ENCODE data around the gene MFSD2B. TPM values are rescaled to one million over a fixed set of nuclear protein-coding genes. Genes with fewer than 3 reads are reported as not detected.

Gene MFSD2B
- total and polyA plus RNA-seq, 7 experiments from 2014 or later, result 0.22 to 0.76 TPM; not detected in 5

DNA sequence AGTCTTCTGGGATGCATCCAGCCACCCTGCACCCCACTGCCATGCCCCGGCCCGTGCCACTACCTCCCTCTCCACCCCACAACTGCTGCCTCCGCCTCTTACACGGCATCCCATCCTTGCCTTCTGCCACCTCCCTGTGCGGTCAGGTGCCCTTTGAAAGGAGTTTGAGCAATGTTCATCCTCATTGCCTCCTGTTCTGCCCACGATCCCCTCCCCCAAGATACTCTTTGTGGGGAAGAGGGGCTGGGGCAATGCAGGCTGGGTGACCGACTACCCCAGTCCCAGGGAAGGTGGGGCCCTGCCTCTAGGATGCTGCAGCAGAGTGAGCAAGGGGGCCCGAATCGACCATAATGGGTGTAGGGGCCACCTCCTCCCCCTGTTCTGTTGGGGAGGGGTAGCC, 8.4 kb downstream of the MFSD2B start:
- no peak for ATAC-seq
- Mint-ChIP-seq H3K27ac (no peak overlapping the region), H3K36me3 (peaks cover 0 to 13% (median 5%) of the 10 kb centered on the region in 5 donors), H3K9me3 (no peaks in the 10 kb centered on the region), H3K4me3 (no peak overlapping the region), H3K4me1 (no peaks in the 10 kb centered on the region), H3K27me3 (peaks cover 0 to 8% (median 5%) of the 10 kb centered on the region in 5 donors)
- intact Hi-C loops (cut with micrococcal nuclease), result no loop called here
- no peak overlapping the region for H3K27ac ChIP-seq (ENCODE audit: low read depth, low read length)
- no peak overlapping the region for H3K4me3 ChIP-seq (ENCODE audit: low read length)
- CTCF ChIA-PET, result no interaction called here
- no peaks in the 10 kb centered on the region for H3K4me1 ChIP-seq (ENCODE audit: control insufficient read depth in 2 of 2, insufficient read depth in 2 of 2, low read length in 2 of 2)
- H3K27me3 ChIP-seq (ENCODE audit: control insufficient read depth in 2 of 2, insufficient read depth in 2 of 2, low read length in 2 of 2), result no peaks in the 10 kb centered on the region
- H3K36me3 ChIP-seq (ENCODE audit: control insufficient read depth in 2 of 3, insufficient read depth in 3 of 3, low read length in 3 of 3), result peaks cover 0 to 11% (median 0%) of the 10 kb centered on the region in 3 experiments
- POLR2A ChIA-PET, result no interaction called here
- no peaks in the 10 kb centered on the region for H3K9me3 ChIP-seq (ENCODE audit: control insufficient read depth in 2 of 3, low read length in 3 of 3)
- DNase-seq, result no peak

DNA sequence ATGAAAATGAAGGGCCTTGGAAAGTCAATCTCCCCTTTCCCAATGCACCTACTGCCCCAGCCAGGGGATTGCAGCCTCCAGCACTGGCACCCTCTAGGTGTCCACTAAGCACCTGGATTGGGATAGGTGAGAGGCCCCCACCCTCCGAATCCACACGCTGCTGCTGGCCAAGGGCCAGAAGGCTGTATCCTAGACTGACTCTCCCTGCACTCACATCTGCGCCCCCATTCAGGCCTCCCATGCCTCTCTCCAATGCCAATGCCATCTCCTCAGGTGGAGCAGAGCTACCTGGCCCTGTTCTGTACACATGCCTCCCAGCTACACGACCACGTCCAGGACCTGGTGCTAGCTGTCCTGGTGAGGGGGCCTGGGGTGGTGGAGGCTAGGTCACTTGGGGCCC, 9.8 kb downstream of the MFSD2B start:
- peaks cover 0 to 13% (median 11%) of the 10 kb centered on the region in 5 donors for H3K36me3 Mint-ChIP-seq
- peaks cover 0 to 23% (median 0%) of the 10 kb centered on the region in 3 experiments for H3K36me3 ChIP-seq (ENCODE audit: control insufficient read depth in 2 of 3, insufficient read depth in 3 of 3, low read length in 3 of 3)
- no peaks in the 10 kb centered on the region for H3K27me3 Mint-ChIP-seq
- H3K4me3 Mint-ChIP-seq, result no peak overlapping the region
- ChIA-PET CTCF (interaction anchor here (0.6 kb wide), 1 partner anchor 28 kb away, joined by 7 read pairs; no protein-coding TSS in a partner anchor), POLR2A (no interaction called here)
- intact Hi-C loops (cut with micrococcal nuclease), result no loop called here
- H3K9me3 Mint-ChIP-seq, result no peaks in the 10 kb centered on the region
- no peak overlapping the region for H3K4me3 ChIP-seq (ENCODE audit: low read length)
- no peak overlapping the region for H3K27ac Mint-ChIP-seq
- H3K27me3 ChIP-seq (ENCODE audit: control insufficient read depth in 2 of 2, insufficient read depth in 2 of 2, low read length in 2 of 2), result no peaks in the 10 kb centered on the region
- no peaks in the 10 kb centered on the region for H3K4me1 ChIP-seq (ENCODE audit: control insufficient read depth in 2 of 2, insufficient read depth in 2 of 2, low read length in 2 of 2)
- DNase-seq, result no peak
- ATAC-seq, result no peak
- H3K9me3 ChIP-seq (ENCODE audit: control insufficient read depth in 2 of 3, low read length in 3 of 3), result no peaks in the 10 kb centered on the region
- H3K4me1 Mint-ChIP-seq, result peaks cover 0 to 6% (median 0%) of the 10 kb centered on the region in 7 donors
- no peak overlapping the region for H3K27ac ChIP-seq (ENCODE audit: low read depth, low read length)

DNA sequence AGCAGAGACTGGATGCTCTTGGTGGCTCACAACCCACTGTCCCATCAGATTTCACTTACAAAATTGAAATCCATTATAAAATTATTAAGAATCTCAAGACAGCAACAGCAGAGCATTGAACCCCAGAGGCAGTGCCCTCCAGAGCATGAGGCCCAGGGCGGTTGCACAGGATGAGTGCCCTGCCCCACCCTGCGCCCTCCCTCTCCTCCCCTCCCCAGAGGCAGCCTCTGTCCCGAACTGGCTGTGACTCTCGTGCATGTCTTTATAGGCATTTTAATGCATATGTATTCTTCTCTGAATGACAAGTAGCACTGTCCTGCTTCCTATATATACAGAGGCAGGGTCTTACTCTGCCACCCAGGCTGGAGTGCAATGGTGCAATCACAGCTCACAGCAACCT, 10.4 kb downstream of the MFSD2B start:
- no peaks in the 10 kb centered on the region for H3K9me3 ChIP-seq (ENCODE audit: control insufficient read depth in 2 of 3, low read length in 3 of 3)
- Mint-ChIP-seq H3K27me3 (no peaks in the 10 kb centered on the region), H3K36me3 (peaks cover 0 to 14% (median 11%) of the 10 kb centered on the region in 5 donors), H3K4me3 (no peak overlapping the region), H3K4me1 (peaks cover 0 to 9% (median 0%) of the 10 kb centered on the region in 7 donors), H3K9me3 (no peaks in the 10 kb centered on the region), H3K27ac (no peak overlapping the region)
- ChIA-PET POLR2A (no interaction called here), CTCF (interaction anchor here (0.6 kb wide), 1 partner anchor 28 kb away, joined by 7 read pairs; no protein-coding TSS in a partner anchor)
- ATAC-seq, result no peak
- intact Hi-C loops (cut with micrococcal nuclease), result no loop called here
- peaks cover 0 to 29% (median 0%) of the 10 kb centered on the region in 3 experiments for H3K36me3 ChIP-seq (ENCODE audit: control insufficient read depth in 2 of 3, insufficient read depth in 3 of 3, low read length in 3 of 3)
- no peak overlapping the region for H3K4me3 ChIP-seq (ENCODE audit: low read length)
- H3K27me3 ChIP-seq (ENCODE audit: control insufficient read depth in 2 of 2, insufficient read depth in 2 of 2, low read length in 2 of 2), result no peaks in the 10 kb centered on the region
- no peak for DNase-seq
- H3K27ac ChIP-seq (ENCODE audit: low read depth, low read length), result no peak overlapping the region
- no peaks in the 10 kb centered on the region for H3K4me1 ChIP-seq (ENCODE audit: control insufficient read depth in 2 of 2, insufficient read depth in 2 of 2, low read length in 2 of 2)

DNA sequence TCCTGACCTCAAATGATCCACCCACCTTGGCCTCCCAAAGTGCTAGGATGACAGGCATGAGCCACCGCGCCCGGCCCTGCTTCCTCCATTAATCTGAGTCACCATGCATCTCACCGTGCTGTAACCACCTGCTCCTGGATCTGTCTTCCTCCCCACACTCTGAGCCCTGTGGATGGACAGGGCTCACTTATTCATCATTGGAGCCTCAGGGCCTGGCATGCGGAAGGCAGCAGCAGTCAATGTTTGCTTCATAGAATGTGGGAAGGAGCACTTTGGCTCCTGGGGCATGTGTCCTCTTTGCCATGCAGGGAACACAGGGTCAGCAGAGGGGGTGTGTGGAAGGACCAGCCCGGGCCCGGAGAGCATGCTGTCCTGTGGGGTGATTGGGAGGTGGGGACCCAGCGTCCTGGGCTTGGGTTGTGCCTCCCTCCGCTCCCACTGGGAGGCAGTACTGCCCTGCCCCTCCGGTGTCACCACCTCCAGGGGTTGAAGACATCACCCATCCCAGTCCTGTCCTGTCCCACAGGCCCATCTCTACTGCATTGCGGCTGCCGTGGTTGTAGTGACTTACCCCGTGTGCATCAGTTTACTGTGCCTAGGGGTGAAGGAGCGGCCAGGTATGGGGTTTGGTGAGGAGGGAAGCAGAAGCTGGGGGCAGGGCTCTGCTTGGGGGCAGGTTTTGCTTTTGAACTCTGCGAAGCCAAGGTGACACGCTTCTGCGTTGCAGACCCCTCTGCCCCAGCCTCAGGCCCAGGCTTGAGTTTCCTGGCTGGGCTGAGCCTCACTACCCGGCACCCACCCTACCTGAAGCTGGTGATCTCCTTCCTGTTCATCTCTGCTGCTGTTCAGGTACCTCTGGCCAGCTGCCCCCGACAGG, 11.5 kb downstream of the MFSD2B start:
- H3K9me3 Mint-ChIP-seq, result no peaks in the 10 kb centered on the region
- H3K27me3 ChIP-seq (ENCODE audit: control insufficient read depth in 2 of 2, insufficient read depth in 2 of 2, low read length in 2 of 2), result no peaks in the 10 kb centered on the region
- H3K4me3 ChIP-seq (ENCODE audit: low read length), result no peak overlapping the region
- ATAC-seq (peak; percentile 45), DNase-seq (no peak)
- no peaks in the 10 kb centered on the region for H3K4me1 ChIP-seq (ENCODE audit: control insufficient read depth in 2 of 2, insufficient read depth in 2 of 2, low read length in 2 of 2)
- ChIA-PET CTCF (no interaction called here), POLR2A (no interaction called here)
- intact Hi-C loops (cut with micrococcal nuclease), result loop anchor here in 1 of 2 donors (1.0 kb wide), 1 partner anchor 63 kb away; the partner anchor contains the start of gene TP53I3
- no peak overlapping the region for H3K27ac Mint-ChIP-seq
- peaks cover 0 to 37% (median 0%) of the 10 kb centered on the region in 3 experiments for H3K36me3 ChIP-seq (ENCODE audit: control insufficient read depth in 2 of 3, insufficient read depth in 3 of 3, low read length in 3 of 3)
- H3K9me3 ChIP-seq (ENCODE audit: control insufficient read depth in 2 of 3, low read length in 3 of 3), result no peaks in the 10 kb centered on the region
- no peaks in the 10 kb centered on the region for H3K27me3 Mint-ChIP-seq
- peaks cover 0 to 17% (median 11%) of the 10 kb centered on the region in 5 donors for H3K36me3 Mint-ChIP-seq
- no peak overlapping the region for H3K4me3 Mint-ChIP-seq
- peaks cover 0 to 9% (median 0%) of the 10 kb centered on the region in 7 donors for H3K4me1 Mint-ChIP-seq
- H3K27ac ChIP-seq (ENCODE audit: low read depth, low read length), result no peak overlapping the region

DNA sequence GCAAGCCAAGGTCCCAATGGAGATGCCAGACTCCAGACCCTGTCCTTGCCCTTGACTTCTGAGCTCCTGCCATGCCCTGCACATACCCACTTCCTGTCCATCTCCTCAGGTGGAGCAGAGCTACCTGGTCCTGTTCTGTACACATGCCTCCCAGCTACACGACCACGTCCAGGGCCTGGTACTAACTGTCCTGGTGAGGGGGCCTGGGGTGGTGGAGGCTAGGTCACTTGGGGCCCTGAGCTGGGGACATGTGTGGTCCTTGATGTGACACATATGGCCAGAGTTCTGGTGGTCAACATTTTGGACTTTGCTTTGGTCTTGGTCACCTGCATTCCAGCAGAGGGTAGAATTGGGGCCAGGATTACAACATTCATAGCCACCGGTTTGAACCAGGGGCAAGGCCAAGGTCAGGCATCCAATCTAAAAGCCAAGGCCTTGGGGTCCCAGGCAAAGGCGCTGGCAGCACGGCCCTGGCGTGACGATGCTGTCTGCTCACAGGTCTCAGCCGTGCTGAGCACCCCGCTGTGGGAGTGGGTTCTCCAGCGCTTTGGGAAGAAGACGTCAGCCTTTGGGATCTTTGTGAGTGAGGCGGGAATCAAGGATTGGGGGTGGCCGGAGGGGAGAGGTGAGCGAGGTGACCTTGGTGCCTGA, 12.6 kb downstream of the MFSD2B start:
- CTCF ChIA-PET, result no interaction called here
- intact Hi-C loops (cut with micrococcal nuclease), result no loop called here

DNA sequence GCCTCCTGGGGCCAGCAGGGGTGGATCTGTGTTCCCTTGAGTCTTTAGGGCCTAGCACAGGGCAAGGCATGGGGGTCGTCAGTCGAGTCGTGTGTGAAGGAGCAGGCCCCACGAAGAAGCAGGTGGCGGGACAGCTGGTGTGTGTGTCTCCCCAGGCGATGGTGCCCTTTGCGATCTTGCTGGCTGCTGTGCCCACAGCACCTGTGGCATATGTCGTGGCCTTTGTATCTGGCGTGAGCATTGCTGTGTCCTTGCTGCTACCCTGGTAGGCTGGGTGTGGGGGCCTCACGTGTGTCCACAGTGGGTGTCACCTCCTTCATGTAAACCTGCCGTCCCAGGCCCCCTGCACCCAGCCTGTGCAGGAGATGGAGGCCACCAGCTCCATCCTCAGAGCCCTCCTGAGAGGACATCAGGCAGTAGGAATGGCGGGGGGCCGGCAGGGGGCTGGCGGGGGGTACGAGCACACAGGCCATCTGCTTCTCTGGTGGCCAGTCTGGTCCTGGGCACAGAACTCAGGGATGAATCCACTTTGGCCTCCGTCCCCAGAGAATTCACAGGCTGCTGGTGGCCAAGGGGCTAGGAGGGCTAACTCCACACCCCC, 13.2 kb downstream of the MFSD2B start:
- H3K9me3 Mint-ChIP-seq, result no peaks in the 10 kb centered on the region
- intact Hi-C loops (cut with micrococcal nuclease), result no loop called here
- CTCF ChIA-PET, result no interaction called here
- Histone ChIP-seq H3K27ac (ENCODE audit: low read depth, low read length) (no peak overlapping the region), H3K4me3 (ENCODE audit: low read length) (no peak overlapping the region), H3K4me1 (ENCODE audit: control insufficient read depth in 2 of 2, insufficient read depth in 2 of 2, low read length in 2 of 2) (no peaks in the 10 kb centered on the region), H3K27me3 (ENCODE audit: control insufficient read depth in 2 of 2, insufficient read depth in 2 of 2, low read length in 2 of 2) (no peaks in the 10 kb centered on the region), H3K9me3 (ENCODE audit: control insufficient read depth in 2 of 3, low read length in 3 of 3) (no peaks in the 10 kb centered on the region), H3K36me3 (ENCODE audit: control insufficient read depth in 2 of 3, insufficient read depth in 3 of 3, low read length in 3 of 3) (peaks cover 0 to 41% (median 0%) of the 10 kb centered on the region in 3 experiments)
- no peaks in the 10 kb centered on the region for H3K27me3 Mint-ChIP-seq
- POLR2A ChIA-PET, result no interaction called here
- H3K27ac Mint-ChIP-seq, result no peak overlapping the region
- peaks cover 2 to 24% (median 14%) of the 10 kb centered on the region in 5 donors for H3K36me3 Mint-ChIP-seq
- ATAC-seq, result no peak
- no peak for DNase-seq
- H3K4me3 Mint-ChIP-seq, result no peak overlapping the region
- H3K4me1 Mint-ChIP-seq, result peaks cover 0 to 9% (median 0%) of the 10 kb centered on the region in 7 donors

More for the DNA sequence above, 12.6 kb downstream of the MFSD2B start:
- Mint-ChIP-seq H3K36me3 (peaks cover 1 to 23% (median 14%) of the 10 kb centered on the region in 5 donors), H3K4me3 (no peak overlapping the region), H3K27me3 (no peaks in the 10 kb centered on the region), H3K27ac (no peak overlapping the region), H3K9me3 (no peaks in the 10 kb centered on the region), H3K4me1 (peaks cover 0 to 9% (median 0%) of the 10 kb centered on the region in 7 donors)
- Histone ChIP-seq H3K4me3 (ENCODE audit: low read length) (no peak overlapping the region), H3K4me1 (ENCODE audit: control insufficient read depth in 2 of 2, insufficient read depth in 2 of 2, low read length in 2 of 2) (no peaks in the 10 kb centered on the region), H3K27ac (ENCODE audit: low read depth, low read length) (no peak overlapping the region), H3K36me3 (ENCODE audit: control insufficient read depth in 2 of 3, insufficient read depth in 3 of 3, low read length in 3 of 3) (peaks cover 0 to 41% (median 0%) of the 10 kb centered on the region in 3 experiments), H3K27me3 (ENCODE audit: control insufficient read depth in 2 of 2, insufficient read depth in 2 of 2, low read length in 2 of 2) (no peaks in the 10 kb centered on the region), H3K9me3 (ENCODE audit: control insufficient read depth in 2 of 3, low read length in 3 of 3) (no peaks in the 10 kb centered on the region)
- POLR2A ChIA-PET, result no interaction called here
- ATAC-seq (no peak), DNase-seq (no peak)

Measured in naive thymus-derived CD4-positive, alpha-beta T cell (primary cell).